Astrocyte of the cerebellum (primary cell): Measurements from ENCODE around the gene GPATCH2.
A peak's percentile ranks its signal among the peaks of the same experiment; 100 is the strongest.

Source experiments
- DNase-seq: peaks from one replicate; pipeline ENCODE4 v3.0.0-alpha.2; 2011; ENCODE audit warnings: low read depth
- H3K4me3 ChIP-seq: 2 replicates; pipeline ENCODE4 v1.5.1; 2011; ENCODE audit warnings: mild to moderate bottlenecking, low read depth, low read length, moderate library complexity
- CTCF ChIP-seq: IDR thresholded peaks from 2 replicates; pipeline ENCODE4 v1.5.1; 2012; ENCODE audit warnings: low read length, low read depth, moderate library complexity, mild to moderate bottlenecking; ENCODE audit errors: missing control alignments
- in situ Hi-C: cut with HindIII; loops from 2 replicates; pipeline ENCODE4 v1.10.0; 2017; ENCODE audit warnings: low sequenced_read_pairs

Gene GPATCH2

GRCh38 chr1:217564207-217564606 is 66.7 kb downstream of the GPATCH2 start:
- in situ Hi-C loops: no loop called here
- no peak for TF ChIP-seq CTCF
- no peak overlapping the region for H3K4me3 ChIP-seq
- DNase-seq: no peak

- no peak overlapping the region for H3K4me3 ChIP-seq
- DNase-seq: no peak
- no peak for TF ChIP-seq CTCF
- in situ Hi-C loops: no loop called here
Observed at GRCh38 chr1:217563179-217563578, 67.7 kb downstream of the GPATCH2 start.

GRCh38 chr1:217562229-217562878 is 68.5 kb downstream of the GPATCH2 start:
- H3K4me3 ChIP-seq: no peak overlapping the region
- no peak for TF ChIP-seq CTCF
- in situ Hi-C loops: no loop called here
- DNase-seq: peak; percentile 80

GRCh38 chr1:217561446-217561845 is 69.4 kb downstream of the GPATCH2 start:
- TF ChIP-seq CTCF: no peak
- in situ Hi-C loops: no loop called here
- H3K4me3 ChIP-seq: no peak overlapping the region
- no peak for DNase-seq

GRCh38 chr1:217554849-217555248 is 76.0 kb downstream of the GPATCH2 start:
- TF ChIP-seq CTCF: no peak
- H3K4me3 ChIP-seq: no peak overlapping the region
- in situ Hi-C loops: no loop called here
- DNase-seq: no peak

GRCh38 chr1:217553949-217554509 is 76.9 kb downstream of the GPATCH2 start:
- in situ Hi-C loops: no loop called here
- TF ChIP-seq CTCF: no peak
- no peak for DNase-seq
- no peak overlapping the region for H3K4me3 ChIP-seq
